ENCODE measurements around the gene NT5M. TPM values are rescaled to one million over a fixed set of nuclear protein-coding genes. Genes with fewer than 3 reads are reported as not detected.
"Not testable (repeated sequence)": the region's sequence is repeated elsewhere in the genome, so short reads cannot be mapped to it uniquely, and the experiment has no call there.

Gene NT5M
- total RNA-seq, 2 experiments from 2014 or later: 7.4 to 10.2 TPM

DNA sequence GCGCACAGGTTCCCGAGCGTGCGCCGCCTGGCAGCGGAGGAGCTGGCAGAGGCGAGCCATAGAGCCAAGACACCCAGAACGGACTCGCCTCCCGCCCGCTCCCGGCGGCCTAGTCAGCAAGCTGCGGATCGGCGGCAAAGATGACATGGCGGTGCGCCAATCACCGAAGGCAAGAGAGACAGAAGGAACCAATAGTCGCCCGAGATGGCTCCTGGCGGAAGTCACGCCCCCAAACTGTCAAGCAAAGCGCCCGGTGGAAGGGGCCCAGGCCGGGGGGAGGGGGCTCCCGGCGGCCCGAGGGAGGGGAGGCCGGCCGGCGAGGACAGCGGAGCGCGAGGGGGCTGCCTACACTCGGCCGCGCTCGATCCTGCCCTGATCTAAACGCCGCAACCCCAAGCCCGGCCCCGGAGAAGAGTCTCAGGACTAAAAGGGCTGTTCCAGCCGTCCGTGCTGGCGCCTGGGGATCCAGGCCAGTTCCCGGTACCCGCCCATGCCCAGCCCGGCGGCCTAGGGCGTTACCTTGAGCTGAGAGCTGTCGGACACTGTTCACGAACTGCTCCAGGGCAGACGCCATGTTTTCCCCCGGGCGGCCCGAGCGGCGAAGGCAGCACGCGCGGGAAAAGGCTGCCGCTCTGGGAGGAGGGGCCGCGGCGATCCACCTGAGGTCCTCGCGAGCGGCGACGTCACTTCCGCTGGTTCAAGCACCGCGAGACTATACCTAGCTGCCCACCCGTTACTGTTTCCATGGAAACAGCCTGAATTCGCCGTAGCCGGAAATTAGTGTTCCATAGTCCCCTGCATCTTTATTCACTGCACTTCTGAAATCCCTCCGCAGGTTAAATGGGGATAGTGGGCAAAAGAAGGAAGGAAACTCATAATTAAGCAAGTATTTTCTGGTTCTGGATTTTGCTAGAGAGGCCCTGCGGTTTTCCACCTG lies 22.3 kb upstream of the NT5M start, which contains the start of gene COPS3:
Gene COPS3 (minus strand): TSS at position 634 of the 937 bp plus-strand sequence. CDS start 60 bp downstream, at position 574.
- Mint-ChIP-seq H3K36me3 (peaks cover 3% of the 10 kb centered on the region), H3K4me1 (peaks cover 20% of the 10 kb centered on the region), H3K27me3 (peaks cover 2% of the 10 kb centered on the region), H3K4me3 (peak within 1 kb of the TSS; percentile 91), H3K9me3 (no peaks in the 10 kb centered on the region), H3K27ac (peak within 1 kb of the TSS; percentile 95)
- ATAC-seq (ENCODE audit: low read depth): peak; percentile 93
- POLR2A ChIA-PET: interaction anchor here (0.6 to 3.0 kb wide), 7 partner anchors 20 to 102 kb away, joined by 3 to 52 read pairs (median 4); partner anchors contain the start of genes FLCN and PLD6
- DNase-seq: peak; percentile 97

DNA sequence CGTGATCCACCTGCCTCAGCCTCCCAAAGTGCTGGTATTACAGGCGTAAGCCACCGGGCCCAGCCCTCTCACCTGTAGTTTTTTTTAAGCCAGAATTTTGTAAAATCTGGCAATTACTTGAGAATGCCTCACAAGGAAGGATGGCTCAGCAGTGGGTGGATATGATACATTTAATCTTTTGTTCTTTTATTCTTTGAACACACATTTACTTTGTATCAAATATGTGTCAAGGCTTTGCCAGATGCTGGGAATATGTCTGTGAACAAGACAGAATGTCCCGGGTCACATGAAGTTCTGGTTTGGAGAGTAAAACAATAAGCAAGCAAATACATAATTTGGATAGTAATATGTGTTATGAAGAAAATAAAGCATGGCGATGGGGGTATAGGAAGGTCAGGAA lies 17.2 kb upstream of the NT5M start:
- H3K4me1 Mint-ChIP-seq: peaks cover 4% of the 10 kb centered on the region

DNA sequence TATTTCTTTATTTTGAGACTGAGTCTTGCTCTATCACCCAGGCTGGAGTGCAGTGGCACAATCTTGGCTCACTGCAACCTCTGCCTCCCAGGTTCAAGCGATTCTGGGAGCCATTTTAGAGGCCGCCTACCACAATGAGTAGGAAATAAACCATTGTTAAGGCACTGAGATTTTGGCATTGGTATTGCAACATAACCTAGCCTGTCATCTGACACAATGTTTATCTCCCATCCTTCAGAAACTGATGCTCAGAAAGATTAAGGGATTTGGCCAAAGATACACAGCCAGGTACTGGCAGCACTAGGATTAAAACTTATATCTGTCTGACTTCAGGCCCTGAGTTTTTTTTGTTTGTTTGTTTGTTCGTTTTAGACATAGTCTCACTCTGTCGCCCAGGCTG lies 14.1 kb upstream of the NT5M start:
- H3K27ac Mint-ChIP-seq: no peak overlapping the region
- no peak overlapping the region for H3K4me3 Mint-ChIP-seq
- H3K4me1 Mint-ChIP-seq: no peaks in the 10 kb centered on the region
- no peaks in the 10 kb centered on the region for H3K36me3 Mint-ChIP-seq
- POLR2A ChIA-PET: no interaction called here
- H3K9me3 Mint-ChIP-seq: no peaks in the 10 kb centered on the region
- ATAC-seq (ENCODE audit: low read depth) (no peak), DNase-seq (no peak)
- H3K27me3 Mint-ChIP-seq: no peaks in the 10 kb centered on the region

More for the DNA sequence above, 17.2 kb upstream of the NT5M start:
- H3K27me3 Mint-ChIP-seq: peaks cover 2% of the 10 kb centered on the region
- no peak for ATAC-seq (ENCODE audit: low read depth)
- no peak overlapping the region for H3K4me3 Mint-ChIP-seq
- H3K27ac Mint-ChIP-seq: no peak overlapping the region
- no peaks in the 10 kb centered on the region for H3K9me3 Mint-ChIP-seq
- DNase-seq: no peak
- POLR2A ChIA-PET: no interaction called here
- no peaks in the 10 kb centered on the region for H3K36me3 Mint-ChIP-seq

GRCh38 chr17:17289701-17290100 lies 13.5 kb upstream of the NT5M start:
- no peak overlapping the region for H3K27ac Mint-ChIP-seq
- POLR2A ChIA-PET: no interaction called here
- H3K4me1 Mint-ChIP-seq: no peaks in the 10 kb centered on the region
- H3K27me3 Mint-ChIP-seq: no peaks in the 10 kb centered on the region
- DNase-seq: no peak
- ATAC-seq (ENCODE audit: low read depth): no peak
- H3K4me3 Mint-ChIP-seq: no peak overlapping the region
- H3K36me3 Mint-ChIP-seq: no peaks in the 10 kb centered on the region
- H3K9me3 Mint-ChIP-seq: no peaks in the 10 kb centered on the region

DNA sequence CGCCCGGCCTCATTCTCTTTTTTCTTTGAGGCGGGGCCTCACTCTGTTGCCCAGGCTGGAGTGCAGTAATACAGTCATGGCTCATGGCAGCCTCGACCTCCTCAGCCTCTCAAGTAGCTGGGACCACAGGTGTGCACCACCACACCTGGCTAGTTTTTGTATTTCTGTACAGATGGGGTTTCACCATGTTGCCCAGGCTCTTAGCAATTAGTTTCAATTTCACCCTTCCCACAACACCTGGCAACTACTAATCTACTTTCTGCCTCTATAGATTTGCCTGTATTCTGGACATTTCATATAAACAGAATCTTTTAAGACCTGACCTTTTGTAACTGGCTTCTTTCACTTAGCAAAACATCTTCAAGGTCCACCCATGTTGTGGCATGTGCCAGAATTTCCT lies 8.0 kb upstream of the NT5M start:
- H3K4me3 Mint-ChIP-seq: no peak overlapping the region
- ATAC-seq (ENCODE audit: low read depth) (no peak), DNase-seq (no peak)
- POLR2A ChIA-PET: no interaction called here
- no peak overlapping the region for H3K27ac Mint-ChIP-seq
- no peaks in the 10 kb centered on the region for H3K27me3 Mint-ChIP-seq
- peaks cover 11% of the 10 kb centered on the region for H3K4me1 Mint-ChIP-seq
- H3K36me3 Mint-ChIP-seq: peaks cover 2% of the 10 kb centered on the region
- peaks cover 2% of the 10 kb centered on the region for H3K9me3 Mint-ChIP-seq

- H3K4me1 Mint-ChIP-seq: peaks cover 14% of the 10 kb centered on the region
- peaks cover 2% of the 10 kb centered on the region for H3K9me3 Mint-ChIP-seq
- POLR2A ChIA-PET: no interaction called here
- no peak for DNase-seq
- no peak overlapping the region for H3K27ac Mint-ChIP-seq
- ATAC-seq (ENCODE audit: low read depth): no peak
- no peak overlapping the region for H3K4me3 Mint-ChIP-seq
- no peaks in the 10 kb centered on the region for H3K27me3 Mint-ChIP-seq
- H3K36me3 Mint-ChIP-seq: peaks cover 2% of the 10 kb centered on the region
Observed at GRCh38 chr17:17297217-17297616, 6.0 kb upstream of the NT5M start.

DNA sequence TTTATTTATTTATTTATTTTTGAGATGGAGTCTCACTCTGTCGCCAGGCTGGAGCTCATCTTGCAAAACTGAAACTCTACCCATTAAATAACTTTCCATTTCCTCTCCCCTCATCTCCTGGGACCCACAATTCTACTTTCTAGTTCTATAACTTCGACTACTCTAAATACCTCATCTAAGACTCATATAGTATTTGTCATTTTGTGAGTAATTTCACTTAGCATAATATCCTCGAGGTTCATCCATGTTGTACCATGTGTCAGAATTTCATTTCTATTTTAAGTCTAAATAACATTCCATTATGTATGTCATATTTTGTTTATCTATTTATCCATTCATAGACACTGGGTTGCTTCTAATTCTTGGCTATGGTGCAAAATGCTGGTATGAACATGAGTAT lies 5.1 kb upstream of the NT5M start:
- Mint-ChIP-seq H3K9me3 (peaks cover 2% of the 10 kb centered on the region), H3K36me3 (peaks cover 2% of the 10 kb centered on the region), H3K27ac (no peak overlapping the region), H3K4me1 (peaks cover 17% of the 10 kb centered on the region), H3K4me3 (no peak overlapping the region), H3K27me3 (no peaks in the 10 kb centered on the region)
- DNase-seq (no peak), ATAC-seq (ENCODE audit: low read depth) (no peak)
- POLR2A ChIA-PET: no interaction called here

- Mint-ChIP-seq H3K36me3 (peaks cover 2% of the 10 kb centered on the region), H3K27me3 (no peaks in the 10 kb centered on the region), H3K4me3 (peak overlapping the region; percentile 72), H3K9me3 (peaks cover 2% of the 10 kb centered on the region), H3K4me1 (peaks cover 33% of the 10 kb centered on the region), H3K27ac (peak overlapping the region; percentile 42)
- ATAC-seq (ENCODE audit: low read depth): peak; percentile 35
- POLR2A ChIA-PET: interaction anchor here (0.6 to 2.9 kb wide), 4 partner anchors 20 to 118 kb away, joined by 3 to 23 read pairs (median 4); partner anchors contain the start of gene COPS3
- peak; percentile 64 for DNase-seq
Observed at GRCh38 chr17:17300624-17301568, 2.3 kb upstream of the NT5M start.

GRCh38 chr17:17301659-17302058 lies 1.5 kb upstream of the NT5M start:
- not testable (repeated sequence) for DNase-seq; H3K9me3 Mint-ChIP-seq; H3K27ac Mint-ChIP-seq; H3K27me3 Mint-ChIP-seq; H3K4me3 Mint-ChIP-seq; H3K36me3 Mint-ChIP-seq; ATAC-seq (ENCODE audit: low read depth)
- H3K4me1 Mint-ChIP-seq: peaks cover 35% of the 10 kb centered on the region
- POLR2A ChIA-PET: interaction anchor here (0.6 to 2.9 kb wide), 4 partner anchors 21 to 153 kb away, joined by 3 to 23 read pairs (median 3); partner anchors contain the start of gene COPS3

- Mint-ChIP-seq H3K36me3 (peaks cover 7% of the 10 kb centered on the region), H3K4me1 (peaks cover 34% of the 10 kb centered on the region), H3K9me3 (no peaks in the 10 kb centered on the region), H3K27ac (peak overlapping the region; percentile 98), H3K27me3 (no peaks in the 10 kb centered on the region), H3K4me3 (peak overlapping the region; percentile 81)
- POLR2A ChIA-PET: interaction anchor here (1.1 to 3.7 kb wide), 4 partner anchors 24 to 184 kb away, joined by 3 to 52 read pairs (median 6); partner anchors contain the start of genes COPS3 and FLCN
- DNase-seq: no peak
- ATAC-seq (ENCODE audit: low read depth): no peak
Observed at GRCh38 chr17:17303847-17304490, 796 bp downstream of the NT5M start.

- H3K9me3 Mint-ChIP-seq: no peaks in the 10 kb centered on the region
- DNase-seq (peak; percentile 42), ATAC-seq (ENCODE audit: low read depth) (peak; percentile 53)
- H3K27ac Mint-ChIP-seq: peak overlapping the region; percentile 98
- no peaks in the 10 kb centered on the region for H3K27me3 Mint-ChIP-seq
- peak overlapping the region; percentile 81 for H3K4me3 Mint-ChIP-seq
- POLR2A ChIA-PET: interaction anchor here (1.1 to 3.7 kb wide), 5 partner anchors 24 to 185 kb away, joined by 3 to 52 read pairs (median 3); partner anchors contain the start of genes COPS3 and FLCN
- H3K4me1 Mint-ChIP-seq: peaks cover 34% of the 10 kb centered on the region
- H3K36me3 Mint-ChIP-seq: peaks cover 9% of the 10 kb centered on the region
Observed at GRCh38 chr17:17304521-17304985, 1.4 kb downstream of the NT5M start.

DNA sequence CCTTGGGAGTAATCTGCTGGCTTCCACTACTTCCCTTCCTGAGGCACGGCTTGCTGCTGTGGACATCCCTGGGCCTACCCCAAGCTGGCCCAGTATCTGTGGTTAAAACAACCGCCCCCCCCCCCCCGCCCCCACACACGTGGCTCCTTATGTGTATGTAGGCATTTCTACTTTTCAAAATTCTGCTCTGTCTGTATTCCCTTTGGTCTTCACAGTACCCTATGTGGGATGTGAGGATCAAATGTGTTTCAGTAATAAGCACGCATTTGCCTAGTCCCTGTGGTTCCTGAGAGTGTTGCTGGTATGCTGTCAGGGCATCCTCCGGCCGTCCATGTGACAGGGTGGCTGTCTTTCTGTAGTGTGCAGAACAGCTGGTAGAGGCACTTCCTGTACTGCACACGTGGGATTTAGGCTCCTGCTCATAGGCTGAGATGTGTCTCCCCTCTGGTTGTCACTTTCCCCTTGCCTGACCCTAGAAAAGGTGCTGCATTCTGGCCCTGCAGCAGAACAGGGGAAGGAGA lies 2.2 kb downstream of the NT5M start:
- H3K27me3 Mint-ChIP-seq: no peaks in the 10 kb centered on the region
- peak; percentile 54 for DNase-seq
- peak overlapping the region; percentile 90 for H3K4me3 Mint-ChIP-seq
- H3K27ac Mint-ChIP-seq: peak overlapping the region; percentile 98
- POLR2A ChIA-PET: interaction anchor here (0.5 to 3.7 kb wide), 8 partner anchors 10 to 128 kb away, joined by 3 to 52 read pairs (median 4); partner anchors contain the start of genes COPS3 and FLCN
- ATAC-seq (ENCODE audit: low read depth): peak; percentile 74
- peaks cover 12% of the 10 kb centered on the region for H3K36me3 Mint-ChIP-seq
- H3K4me1 Mint-ChIP-seq: peaks cover 29% of the 10 kb centered on the region
- no peaks in the 10 kb centered on the region for H3K9me3 Mint-ChIP-seq

Data from activated naive CD8-positive, alpha-beta T cell treated with anti-CD3 and anti-CD28 coated beads, Interleukin-2, amount 10 ng/mL, durations not matched to agents 7 days and 5 days (primary cell).